GM21529 (cell line): Measurements from ENCODE around the gene FAH.

Experiments
- ATAC-seq: cut with Tn5 transposase; IDR thresholded peaks from one replicate; pipeline ENCODE4 v1.9.1; 2021; ENCODE audit not compliant: unreplicated experiment

FAH gene

DNA sequence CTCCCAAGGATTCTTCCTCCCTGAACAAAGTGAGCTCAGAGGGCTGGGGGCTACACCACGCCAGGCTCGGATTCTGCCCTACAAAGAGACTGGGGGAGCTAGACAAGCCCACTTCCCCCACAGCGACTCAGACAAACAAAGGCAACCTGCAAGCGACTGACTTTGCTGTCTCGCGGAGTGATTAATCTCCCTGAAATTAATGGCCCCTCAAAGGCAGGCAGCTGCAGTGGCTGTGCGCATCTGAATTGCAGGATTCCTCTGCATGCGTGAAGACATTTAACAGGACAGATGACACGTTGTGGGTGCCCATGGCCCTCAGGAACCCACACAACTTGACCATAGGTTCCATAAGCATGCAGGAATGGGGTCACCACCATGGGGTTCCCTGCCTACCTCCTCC is 80.8 kb downstream of the FAH start:
- no peak for ATAC-seq

DNA sequence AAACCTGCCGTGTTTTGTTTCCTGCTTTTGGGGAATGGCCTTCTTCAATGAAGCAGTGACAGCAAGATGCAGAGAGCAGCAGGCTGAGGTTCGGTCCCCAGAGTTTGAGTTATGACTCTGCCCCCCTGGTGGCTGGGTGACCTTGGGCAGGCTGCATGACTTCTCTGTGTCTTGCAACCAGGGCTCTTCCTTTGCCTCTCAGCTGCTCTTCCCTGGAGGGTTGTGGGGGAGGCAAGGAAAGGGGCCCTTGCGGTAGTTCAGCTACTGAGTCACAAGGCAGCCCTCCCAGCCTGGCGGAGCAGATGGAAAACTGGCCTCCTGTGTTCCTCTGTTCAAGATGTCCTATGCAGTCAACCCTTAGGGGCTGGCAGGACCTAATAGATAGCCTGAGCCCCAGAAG is 82.1 kb downstream of the FAH start:
- ATAC-seq, result no peak
